ENCODE measurements around the gene BBS1.

DNA sequence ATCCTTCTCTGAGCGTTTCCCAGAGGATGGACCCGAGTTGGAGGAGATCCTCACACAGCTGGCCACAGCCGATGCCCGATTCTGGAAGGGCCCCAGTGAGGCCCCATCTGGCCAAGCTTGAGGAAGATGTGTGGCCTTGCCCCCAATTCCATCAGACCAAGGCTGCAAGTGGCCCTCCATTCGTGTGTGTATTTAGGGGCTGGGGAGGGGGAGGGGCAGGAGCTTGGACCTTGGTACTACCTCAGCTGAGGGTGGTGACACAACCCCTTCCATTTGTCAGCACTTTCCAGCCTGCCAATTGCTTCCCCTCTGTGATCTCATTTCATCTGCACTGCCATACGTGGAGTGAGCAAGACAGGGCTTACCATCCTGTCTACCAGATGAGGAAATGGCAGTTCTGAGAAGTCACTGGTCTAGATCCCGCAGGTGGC, 1.3 kb upstream of the BBS1 start:
- TF ChIP-seq, protein P1, sequence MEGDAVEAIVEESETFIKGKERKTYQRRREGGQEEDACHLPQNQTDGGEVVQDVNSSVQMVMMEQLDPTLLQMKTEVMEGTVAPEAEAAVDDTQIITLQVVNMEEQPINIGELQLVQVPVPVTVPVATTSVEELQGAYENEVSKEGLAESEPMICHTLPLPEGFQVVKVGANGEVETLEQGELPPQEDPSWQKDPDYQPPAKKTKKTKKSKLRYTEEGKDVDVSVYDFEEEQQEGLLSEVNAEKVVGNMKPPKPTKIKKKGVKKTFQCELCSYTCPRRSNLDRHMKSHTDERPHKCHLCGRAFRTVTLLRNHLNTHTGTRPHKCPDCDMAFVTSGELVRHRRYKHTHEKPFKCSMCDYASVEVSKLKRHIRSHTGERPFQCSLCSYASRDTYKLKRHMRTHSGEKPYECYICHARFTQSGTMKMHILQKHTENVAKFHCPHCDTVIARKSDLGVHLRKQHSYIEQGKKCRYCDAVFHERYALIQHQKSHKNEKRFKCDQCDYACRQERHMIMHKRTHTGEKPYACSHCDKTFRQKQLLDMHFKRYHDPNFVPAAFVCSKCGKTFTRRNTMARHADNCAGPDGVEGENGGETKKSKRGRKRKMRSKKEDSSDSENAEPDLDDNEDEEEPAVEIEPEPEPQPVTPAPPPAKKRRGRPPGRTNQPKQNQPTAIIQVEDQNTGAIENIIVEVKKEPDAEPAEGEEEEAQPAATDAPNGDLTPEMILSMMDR (IDR thresholded peaks at IDR 0.05): no peak
- no peak for TF ChIP-seq POLR2A (IDR thresholded peaks at IDR 0.05)

Measured in vagina (tissue), 2 donors.